ENCODE data around the gene STK35.

STK35 gene

GRCh38 chr20:2108498-2108897 is 6.9 kb downstream of the STK35 start:
- Histone ChIP-seq H3K27me3 (no peaks in the 10 kb centered on the region), H3K36me3 (peaks cover 18% of the 10 kb centered on the region), H3K27ac (no peak overlapping the region), H3K4me1 (ENCODE audit: control insufficient read depth in 1 of 2, insufficient read depth in 1 of 2, low read depth in 1 of 2, low read length in 1 of 2) (peaks cover 25 to 33% of the 10 kb centered on the region in 2 experiments), H3K4me3 (ENCODE audit: low read depth in 1 of 2, low read length in 1 of 2) (no peak overlapping the region), H3K9me3 (no peaks in the 10 kb centered on the region)
- TF ChIP-seq CTCF (IDR thresholded peaks at IDR 0.05): no peak

GRCh38 chr20:2108987-2109386 is 7.4 kb downstream of the STK35 start:
- no peaks in the 10 kb centered on the region for H3K9me3 ChIP-seq
- TF ChIP-seq CTCF (IDR thresholded peaks at IDR 0.05): no peak
- no peak overlapping the region for H3K4me3 ChIP-seq (ENCODE audit: low read depth in 1 of 2, low read length in 1 of 2)
- peaks cover 21% of the 10 kb centered on the region for H3K36me3 ChIP-seq
- H3K4me1 ChIP-seq (ENCODE audit: control insufficient read depth in 1 of 2, insufficient read depth in 1 of 2, low read depth in 1 of 2, low read length in 1 of 2): peaks cover 21 to 28% of the 10 kb centered on the region in 2 experiments
- H3K27ac ChIP-seq: no peak overlapping the region
- no peaks in the 10 kb centered on the region for H3K27me3 ChIP-seq

- Histone ChIP-seq H3K4me1 (ENCODE audit: control insufficient read depth in 1 of 2, insufficient read depth in 1 of 2, low read depth in 1 of 2, low read length in 1 of 2) (peaks cover 14 to 22% of the 10 kb centered on the region in 2 experiments), H3K27me3 (no peaks in the 10 kb centered on the region), H3K4me3 (ENCODE audit: low read depth in 1 of 2, low read length in 1 of 2) (no peak overlapping the region), H3K36me3 (peaks cover 21% of the 10 kb centered on the region), H3K27ac (no peak overlapping the region), H3K9me3 (no peaks in the 10 kb centered on the region)
- no peak for TF ChIP-seq CTCF (IDR thresholded peaks at IDR 0.05)
These were observed 8.0 kb downstream of the STK35 start for GRCh38 chr20:2109425-2110210.

GRCh38 chr20:2112910-2113309 is 11.3 kb downstream of the STK35 start:
- Histone ChIP-seq H3K36me3 (peaks cover 35% of the 10 kb centered on the region), H3K4me3 (ENCODE audit: low read depth in 1 of 2, low read length in 1 of 2) (no peak overlapping the region), H3K9me3 (no peaks in the 10 kb centered on the region), H3K4me1 (ENCODE audit: control insufficient read depth in 1 of 2, insufficient read depth in 1 of 2, low read depth in 1 of 2, low read length in 1 of 2) (peaks cover 0 to 8% of the 10 kb centered on the region in 2 experiments), H3K27me3 (no peaks in the 10 kb centered on the region), H3K27ac (no peak overlapping the region)
- no peak for TF ChIP-seq CTCF (IDR thresholded peaks at IDR 0.05)

- H3K9me3 ChIP-seq: no peaks in the 10 kb centered on the region
- no peak overlapping the region for H3K27ac ChIP-seq
- peaks cover 0 to 6% of the 10 kb centered on the region in 2 experiments for H3K4me1 ChIP-seq (ENCODE audit: control insufficient read depth in 1 of 2, insufficient read depth in 1 of 2, low read depth in 1 of 2, low read length in 1 of 2)
- H3K27me3 ChIP-seq: no peaks in the 10 kb centered on the region
- H3K36me3 ChIP-seq: peaks cover 36% of the 10 kb centered on the region
- no peak for TF ChIP-seq CTCF (IDR thresholded peaks at IDR 0.05)
- H3K4me3 ChIP-seq (ENCODE audit: low read depth in 1 of 2, low read length in 1 of 2): no peak overlapping the region
These were observed 12.7 kb downstream of the STK35 start for GRCh38 chr20:2114127-2114959.
